ENCODE measurements around the gene NTM. TPM values are rescaled to one million over a fixed set of nuclear protein-coding genes. Genes with fewer than 3 reads are reported as not detected.

NTM gene
- 1 to 10 TPM; 1.4 to 2.8 (median 1.7) TPM for total RNA-seq

DNA sequence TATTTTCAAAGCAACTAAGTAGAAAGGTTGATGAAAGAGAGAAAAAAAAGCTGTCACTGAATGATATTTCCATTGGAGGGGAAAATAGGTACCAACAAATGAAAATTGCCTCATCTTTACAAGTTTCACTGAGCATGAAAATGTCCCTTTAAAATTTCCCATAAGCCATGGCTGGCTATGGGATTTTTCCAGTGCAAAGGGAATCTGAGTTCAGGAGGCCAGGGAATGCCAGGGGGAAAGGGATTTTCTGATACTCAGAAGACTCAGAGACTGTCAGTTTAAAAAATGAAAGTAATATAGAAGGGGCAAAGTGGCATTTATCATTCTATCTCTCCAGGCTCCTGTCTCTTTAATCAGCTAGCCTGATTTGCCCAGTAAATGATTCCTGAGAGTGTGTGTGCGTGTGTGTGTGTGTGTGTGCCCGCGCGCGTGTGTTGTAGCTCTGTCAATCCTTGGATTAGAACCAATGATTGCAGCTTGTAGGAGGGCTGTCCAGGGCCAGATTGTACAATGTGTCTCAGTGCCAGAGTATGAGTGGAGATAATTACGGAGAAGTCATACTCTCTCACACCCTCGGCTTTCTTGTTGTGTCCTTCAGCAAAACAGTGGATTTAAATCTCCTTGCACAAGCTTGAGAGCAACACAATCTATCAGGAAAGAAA is at the start of gene NTM:
Gene NTM (plus strand): TSS at position 526 of the 662 bp plus-strand sequence.
- DNase-seq = peak in 1 of 3 donors; percentile 59
- peak within 1 kb of the TSS in 1 of 4 donors; percentile 22 for H3K4me3 ChIP-seq
- TF ChIP-seq POLR2A (IDR thresholded peaks at IDR 0.05) (no peak), CTCF (IDR thresholded peaks at IDR 0.05) (no peak)
- no peaks in the 10 kb centered on the region for H3K4me1 ChIP-seq
- no peaks in the 10 kb centered on the region for H3K9me3 ChIP-seq
- peaks cover 0 to 8% of the 10 kb centered on the region in 2 donors for H3K27me3 ChIP-seq
- H3K36me3 ChIP-seq = no peaks in the 10 kb centered on the region
- no peak within 1 kb of the TSS for H3K27ac ChIP-seq

GRCh38 chr11:131324921-131325570 is 45.4 kb upstream of the NTM start:
- DNase-seq = no peak
- H3K9me3 ChIP-seq = no peaks in the 10 kb centered on the region
- H3K36me3 ChIP-seq = no peaks in the 10 kb centered on the region
- no peaks in the 10 kb centered on the region for H3K4me1 ChIP-seq
- no peaks in the 10 kb centered on the region for H3K27me3 ChIP-seq
- H3K4me3 ChIP-seq = no peak overlapping the region
- TF ChIP-seq CTCF (IDR thresholded peaks at IDR 0.05) (no peak), POLR2A (IDR thresholded peaks at IDR 0.05) (no peak)
- no peak overlapping the region for H3K27ac ChIP-seq

DNA sequence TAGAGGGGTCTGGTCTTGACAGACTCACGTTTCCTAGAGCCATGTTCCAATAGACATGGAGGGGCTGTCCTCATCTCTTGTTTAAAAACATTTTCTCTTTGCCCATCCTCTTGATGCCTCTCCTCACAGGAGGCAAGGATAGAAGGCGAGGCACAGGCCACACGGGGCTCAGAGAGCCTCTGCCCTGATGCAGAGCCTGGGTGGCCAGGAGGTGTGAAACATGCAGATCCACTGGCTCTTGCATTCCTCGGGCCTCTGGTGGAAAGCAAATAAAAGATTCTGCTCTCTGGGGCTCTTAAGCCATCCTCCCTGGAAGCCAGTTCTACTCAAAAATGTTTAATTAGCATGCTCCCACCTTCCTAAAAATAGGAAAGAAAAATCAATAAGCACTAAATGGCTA is 43.6 kb upstream of the NTM start:
- H3K36me3 ChIP-seq = no peaks in the 10 kb centered on the region
- no peaks in the 10 kb centered on the region for H3K27me3 ChIP-seq
- H3K4me3 ChIP-seq = no peak overlapping the region
- H3K4me1 ChIP-seq = no peaks in the 10 kb centered on the region
- H3K27ac ChIP-seq = no peak overlapping the region
- no peak for DNase-seq
- no peak for TF ChIP-seq CTCF (IDR thresholded peaks at IDR 0.05)
- no peak for TF ChIP-seq POLR2A (IDR thresholded peaks at IDR 0.05)
- H3K9me3 ChIP-seq = no peaks in the 10 kb centered on the region

DNA sequence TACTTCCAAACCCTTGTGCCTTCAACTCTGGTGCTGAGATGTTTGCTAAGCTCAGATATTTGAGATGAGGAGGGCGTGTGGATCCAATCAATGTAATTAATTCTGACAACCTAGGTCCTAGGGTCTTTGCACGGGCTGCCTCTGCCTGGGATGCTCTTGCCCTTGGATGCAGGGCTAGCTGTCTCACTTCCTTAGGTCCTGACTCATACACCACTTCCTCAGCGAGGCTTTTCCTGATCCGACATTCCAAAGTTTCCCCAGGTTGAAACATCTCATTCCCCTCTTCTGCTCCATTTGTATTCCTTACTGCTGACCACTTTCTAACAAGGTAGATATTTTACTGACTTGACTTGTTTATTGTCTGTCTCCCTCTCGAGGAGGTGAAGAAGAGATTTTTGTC is 43.0 kb upstream of the NTM start:
- H3K9me3 ChIP-seq = no peaks in the 10 kb centered on the region
- H3K27me3 ChIP-seq = no peaks in the 10 kb centered on the region
- H3K36me3 ChIP-seq = no peaks in the 10 kb centered on the region
- DNase-seq = no peak
- no peak overlapping the region for H3K27ac ChIP-seq
- H3K4me1 ChIP-seq = no peaks in the 10 kb centered on the region
- TF ChIP-seq POLR2A (IDR thresholded peaks at IDR 0.05) = no peak
- no peak for TF ChIP-seq CTCF (IDR thresholded peaks at IDR 0.05)
- H3K4me3 ChIP-seq = no peak overlapping the region

DNA sequence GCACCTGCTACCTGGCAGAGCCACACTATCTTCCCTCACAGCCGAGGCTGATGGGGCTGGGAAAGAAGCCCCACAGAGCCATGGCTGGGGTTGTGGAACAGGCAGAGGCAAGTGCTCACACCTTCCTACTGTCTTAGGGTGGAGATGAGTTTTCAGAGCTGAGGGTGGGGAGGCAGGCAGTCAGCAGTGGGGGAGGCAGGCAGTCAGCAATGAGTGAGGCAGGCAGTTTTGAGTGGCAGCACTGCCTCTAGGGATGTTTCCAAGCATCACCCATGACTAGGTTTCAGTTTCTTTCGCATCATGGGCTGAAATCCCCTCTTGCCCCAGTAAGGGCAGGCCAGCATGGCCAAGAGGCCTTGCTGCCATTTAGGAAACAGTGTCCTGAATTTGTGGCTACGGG is 41.6 kb upstream of the NTM start:
- Histone ChIP-seq H3K36me3 (no peaks in the 10 kb centered on the region), H3K9me3 (no peaks in the 10 kb centered on the region), H3K27me3 (no peaks in the 10 kb centered on the region), H3K4me3 (no peak overlapping the region), H3K4me1 (no peaks in the 10 kb centered on the region), H3K27ac (no peak overlapping the region)
- TF ChIP-seq POLR2A (IDR thresholded peaks at IDR 0.05) = no peak
- TF ChIP-seq CTCF (IDR thresholded peaks at IDR 0.05) = no peak
- no peak for DNase-seq

All from Peyer's patch (tissue), 4 donors.